ENCODE data around the gene IL6ST.

IL6ST gene

GRCh38 chr5:55888205-55888604 is 106.6 kb downstream of the IL6ST start:
- DNase-seq = no peak

- DNase-seq = no peak
Observed at GRCh38 chr5:55885359-55885758, 109.4 kb downstream of the IL6ST start.

Measured in activated CD4-positive, alpha-beta T cell treated with anti-CD3 and anti-CD28 coated beads for 48 hours (primary cell).